22Rv1 (cell line): ENCODE data around the gene CA12.

Source experiments
- CTCF ChIP-seq: fragments of 450-650 bp; IDR thresholded peaks from 2 replicates; pipeline ENCODE4 v1.5.1; 2017; ENCODE audit warnings: mild to moderate bottlenecking
- ZFX ChIP-seq: fragments of 450-650 bp; IDR thresholded peaks from 2 replicates; pipeline ENCODE4 v1.6.1; 2017; ENCODE audit warnings: antibody characterized with exemption, borderline replicate concordance

GRCh38 chr15:63367390-63367789, 14.3 kb downstream of the CA12 start:
- TF ChIP-seq CTCF (no peak), ZFX (no peak)
